GM12892 (cell line): Measurements from ENCODE around the gene ERFE.

Experiments
- DNase-seq: peaks from one replicate; pipeline ENCODE4 v3.0.0; 2011; ENCODE audit not compliant: insufficient read length
- FAIRE-seq: peaks from 2 replicates; lab custom pipeline; 2011; peaks lifted over from hg19 to GRCh38; lab: Jason Lieb, UNC
- POLR2A ChIP-seq: IDR thresholded peaks from 2 replicates; pipeline ENCODE4 v1.6.1; 2011; ENCODE audit warnings: low read depth, low read length, control low read depth
- POLR2AphosphoS5 ChIP-seq: IDR thresholded peaks from 2 replicates; pipeline ENCODE4 v1.6.1; 2011; ENCODE audit warnings: low read depth, low read length, control low read depth
- TAF1 ChIP-seq: IDR thresholded peaks from 2 replicates; pipeline ENCODE4 v1.6.1; 2011; ENCODE audit warnings: low read depth, mild to moderate bottlenecking, control low read depth, low read length, borderline replicate concordance

ERFE gene

GRCh38 chr2:238203094-238203972 lies 44.6 kb downstream of the ERFE start, which contains the start of gene ILKAP:
ILKAP (minus strand) TSS chr2:238203695; CDS start chr2:238203553, 142 bp downstream.
- TF ChIP-seq POLR2AphosphoS5 (peak; percentile 71), POLR2A (peak; percentile 86), TAF1 (peak; percentile 32; the same call in 1 of the 2 replicates)
- DNase-seq (peak; percentile 99), FAIRE-seq (peak; percentile 92)

GRCh38 chr2:238203973-238204683 lies 45.4 kb downstream of the ERFE start:
- TF ChIP-seq POLR2AphosphoS5: no peak
- TF ChIP-seq TAF1: no peak
- TF ChIP-seq POLR2A: no peak
- DNase-seq (no peak), FAIRE-seq (peak; percentile 27)

- TF ChIP-seq POLR2AphosphoS5: no peak
- TF ChIP-seq POLR2A: no peak
- no peak for TF ChIP-seq TAF1
- FAIRE-seq (no peak), DNase-seq (no peak)
These were observed 48.2 kb downstream of the ERFE start for GRCh38 chr2:238207006-238207405.

GRCh38 chr2:238216651-238217184 lies 57.9 kb downstream of the ERFE start:
- FAIRE-seq: no peak
- DNase-seq: no peak
- TF ChIP-seq TAF1 (no peak), POLR2AphosphoS5 (no peak)
